Testis (tissue), 2 donors: ENCODE data around the gene KDM4C.

Experiments
- CTCF ChIP-seq, 3 experiments: fragments of 450-650 bp in 2 of 3; fragments of 200-600 bp in 1 of 3; sonication (generic) in 1 of 3; IDR thresholded peaks; one replicate each; pipeline ENCODE4 v1.5.1; 2016 to 2019; ENCODE audit warnings: antibody characterized with exemption in 3 of 3, mild to moderate bottlenecking in 2 of 3, moderate library complexity in 1 of 3
- POLR2A ChIP-seq: fragments of 450-650 bp; IDR thresholded peaks from one replicate; pipeline ENCODE4 v1.6.1; 2017; ENCODE audit warnings: antibody characterized with exemption, mild to moderate bottlenecking, moderate library complexity

- TF ChIP-seq CTCF (IDR thresholded peaks at IDR 0.05) (no peak), POLR2A (no peak)
These were observed 317.4 kb downstream of the KDM4C start for GRCh38 chr9:7075154-7075553.
